K562 (cell line): ENCODE results near the gene PHKA2. TPM values are rescaled to one million over a fixed set of nuclear protein-coding genes. Genes with fewer than 3 reads are reported as not detected.

Source experiments
- ATAC-seq: fragments of 200-7000 bp; cut with Tn5 transposase; 3 replicates; pipeline ENCODE4 v1.9.1; 2020; ENCODE audit warnings: moderate library complexity
- BruUV-seq: library from RNA; stranded (reverse); fragments of 400-500 nt; replicated peaks from 2 replicates; lab custom pipeline; 2021; lab: Mats Ljungman, UMichigan
- CTCF ChIA-PET: fragments of 300-600 bp; formaldehyde crosslinking; extraction: SDS; loops from one replicate; lab custom pipeline; 2021; ENCODE audit warnings: low intra/inter-chr PET ratio; lab: Yijun Ruan, JAX
- POLR2A ChIA-PET: fragments of 300-600, 350-650 bp; sonication (Branson Sonifier 250); formaldehyde crosslinking; extraction: SDS; loops from one replicate; lab custom pipeline; 2021; ENCODE audit warnings: antibody characterized with exemption, inconsistent platforms; lab: Yijun Ruan, JAX
- DNase-seq, 4 experiments: peaks; one replicate each; pipeline versions ENCODE4 v3.0.0 to v3.0.0-alpha.2; 2011 to 2018; ENCODE audit warnings: low spot score in 3 of 4, mixed read lengths in 3 of 4; ENCODE audit errors: extremely low read depth in 1 of 4
- FAIRE-seq: peaks from 2 replicates; lab custom pipeline; 2011; peaks lifted over from hg19 to GRCh38; lab: Jason Lieb, UNC
- H2AFZ ChIP-seq: 2 replicates; pipeline ENCODE4 v1.6.0; 2011; ENCODE audit warnings: low read depth, low read length, control low read depth, inconsistent platforms
- H3K27ac ChIP-seq: fragments of 200-600 bp; 3 replicates; pipeline ENCODE4 v1.8.0; 2011; ENCODE audit warnings: low read depth, mild to moderate bottlenecking, control low read depth, inconsistent platforms, low read length, moderate library complexity, mixed read lengths; ENCODE audit errors: extremely low read depth
- H3K27me3 ChIP-seq, 2 experiments: fragments of 300-600 bp in 1 of 2; 2 replicates in 1 of 2; 3 replicates in 1 of 2; pipeline versions ENCODE4 v1.6.0 to v1.8.0; 2011; ENCODE audit warnings: inconsistent platforms in 2 of 2, low read length in 2 of 2, mild to moderate bottlenecking in 1 of 2, mixed read lengths in 1 of 2, moderate library complexity in 1 of 2; ENCODE audit not compliant: control insufficient read depth in 2 of 2, insufficient read depth in 2 of 2
- H3K36me3 ChIP-seq: fragments of 300-600 bp; 3 replicates; pipeline ENCODE4 v1.8.0; 2011; ENCODE audit warnings: mild to moderate bottlenecking, low read length, inconsistent platforms; ENCODE audit not compliant: control insufficient read depth, insufficient read depth
- H3K4me1 ChIP-seq, 2 experiments: fragments of 200-600 bp in 1 of 2; replicated peaks in 1 of 2; 2 replicates in 1 of 2; 3 replicates in 1 of 2; pipeline versions ENCODE4 v1.5.1 to v1.8.0; 2011; ENCODE audit warnings: inconsistent platforms in 2 of 2, low read length in 2 of 2, mild to moderate bottlenecking in 1 of 2, mixed read lengths in 1 of 2, moderate library complexity in 1 of 2; ENCODE audit not compliant: control insufficient read depth in 2 of 2, insufficient read depth in 2 of 2
- H3K4me2 ChIP-seq: 2 replicates; pipeline ENCODE4 v1.6.1; 2011; ENCODE audit warnings: low read length, control low read depth, inconsistent platforms, mixed read lengths; ENCODE audit not compliant: insufficient read depth
- H3K4me3 ChIP-seq: fragments of 200-600 bp; sonication (generic), shearing (Covaris generic); 2 replicates; pipeline ENCODE4 v1.5.1; 2016; ENCODE audit warnings: control low read depth, inconsistent platforms
- H3K79me2 ChIP-seq: fragments of 200-600 bp; 3 replicates; pipeline ENCODE4 v1.8.0; 2011; ENCODE audit warnings: low read length, inconsistent platforms; ENCODE audit not compliant: control insufficient read depth, insufficient read depth
- H3K9ac ChIP-seq, 2 experiments: 2 replicates each; pipeline versions ENCODE4 v1.6.0 to v1.6.1; 2011; ENCODE audit warnings: low read depth in 2 of 2, low read length in 2 of 2, control low read depth in 1 of 2, inconsistent platforms in 1 of 2, mild to moderate bottlenecking in 1 of 2, mixed read lengths in 1 of 2; ENCODE audit not compliant: insufficient read depth in 1 of 2
- H3K9me1 ChIP-seq: one replicate; pipeline ENCODE4 v1.6.0; 2011; ENCODE audit warnings: inconsistent platforms, mild to moderate bottlenecking, low read length, moderate library complexity; ENCODE audit not compliant: control insufficient read depth, insufficient read depth
- H3K9me3 ChIP-seq: replicated peaks from 2 replicates; pipeline ENCODE4 v1.5.1; 2011; ENCODE audit warnings: low read depth, low read length, inconsistent platforms; ENCODE audit not compliant: control insufficient read depth, insufficient read depth
- H4K20me1 ChIP-seq: replicated peaks from 2 replicates; pipeline ENCODE4 v1.6.1; 2011; ENCODE audit warnings: low read length, inconsistent platforms, mixed read lengths; ENCODE audit not compliant: control insufficient read depth, insufficient read depth
- FOXO4 ChIP-seq: fragments of 450-650 bp; formaldehyde crosslinking; IDR thresholded peaks from 2 replicates; pipeline ENCODE4 v1.4.0; 2020; ENCODE audit warnings: mild to moderate bottlenecking, moderate library complexity
- HOMEZ ChIP-seq: fragments of 250-450 bp; sonication (Bioruptor Pico); IDR thresholded peaks from 2 replicates; pipeline ENCODE4 v1.4.0; 2020; ENCODE audit warnings: mild to moderate bottlenecking, moderate library complexity
- MLX ChIP-seq, 2 experiments: fragments of 450-650 bp in 1 of 2; sonication (generic) in 1 of 2; formaldehyde crosslinking; conservative IDR thresholded peaks; 2 replicates each; pipeline versions ENCODE4 v1.4.0 to v1.8.1; 2020 to 2022; ENCODE audit warnings: mild to moderate bottlenecking in 1 of 2, missing genetic modification reagents in 1 of 2
- SETDB1 ChIP-seq: IDR thresholded peaks from one replicate; pipeline ENCODE4 v1.6.1; 2012; ENCODE audit warnings: low read length, control low read depth, inconsistent platforms
- TFAP4 ChIP-seq: sonication (generic); formaldehyde crosslinking; IDR thresholded peaks from 2 replicates; pipeline ENCODE4 v1.8.0; 2022; ENCODE audit warnings: missing genetic modification reagents, mild to moderate bottlenecking, moderate library complexity, borderline replicate concordance
- ZC3H4 ChIP-seq: sonication (generic); formaldehyde crosslinking; IDR thresholded peaks from 2 replicates; pipeline ENCODE4 v1.9.0; 2021; ENCODE audit warnings: missing genetic modification reagents, borderline replicate concordance
- WGBS: fragments of 100-300 bp; shearing (Covaris generic); methylation state at CpG from one replicate; pipeline ENCODE4 v1.1.6; 2016; ENCODE audit warnings: low coverage, mixed read lengths; ENCODE audit not compliant: insufficient coverage; ENCODE audit errors: missing lambda C conversion rate; 5-methylcytosine and 5-hydroxymethylcytosine counted together
- in situ Hi-C: fragments of 300-500 bp; cut with MboI; formaldehyde crosslinking; loops from 4 replicates; pipeline ENCODE4 v1.15.0; 2018; ENCODE audit warnings: inconsistent platforms, mixed read lengths
- intact Hi-C: fragments of 100-400 bp; cut with micrococcal nuclease; formaldehyde crosslinking; loops from 2 replicates; pipeline ENCODE4 v1.14.2; 2022
- polyA plus RNA-seq, 8 experiments: library from polyadenylated mRNA; depleted of rRNA in 4 of 8; stranded (reverse) in 5 of 8; unstranded in 3 of 8; fragments of >200 nt; fragmentation: Nextera tagmentation in 2 of 8; fragmentation: Illumina TruSeq in 1 of 8; extraction: Ambion mirVana in 2 of 8; extraction: Trizol in 1 of 8; gene quantifications; 2 replicates each; pipeline versions ENCODE4 v1.2.1 to v1.2.3, GENCODE V29; 2011 to 2014; ENCODE audit warnings: inconsistent platforms in 1 of 8, missing spikeins in 1 of 8
- total RNA-seq, 7 experiments: library from RNA; depleted of rRNA in 6 of 7; stranded (reverse); fragments of >200 nt in 6 of 7; fragmentation: Illumina TruSeq in 2 of 7; extraction: Trizol in 2 of 7; gene quantifications; 2 replicates each; pipeline versions ENCODE4 v1.2.1 to v1.2.3, GENCODE V29; 2011 to 2021; ENCODE audit warnings: low replicate concordance in 1 of 7

Gene PHKA2
- total and polyA plus RNA-seq, 9 of the 15 experiments (the other 6 are each of a cell fraction or from before 2014, with no cell fraction given): 2.8 to 33.1 (median 20.3) TPM

- Histone ChIP-seq H3K27ac (no peak overlapping the region), H3K9me3 (no peaks in the 10 kb centered on the region), H4K20me1 (0 out of 2 replicates have a peak, but pooled peaks cover 5% of the 10 kb centered on the region), H3K36me3 (no peaks in the 10 kb centered on the region), H3K4me3 (no peak overlapping the region), H3K9ac (no peak overlapping the region), H3K79me2 (no peaks in the 10 kb centered on the region), H3K9me1 (no peaks in the 10 kb centered on the region), H3K27me3 (peaks cover 11 to 47% of the 10 kb centered on the region in 2 experiments), H3K4me2 (no peak overlapping the region), H2AFZ (no peak overlapping the region), H3K4me1 (peaks cover 0 to 5% of the 10 kb centered on the region in 2 experiments; a peak in 2 of 5 replicates)
- no peak for ATAC-seq
- DNase-seq: no peak
- CTCF ChIA-PET: no interaction called here
- intact Hi-C loops (no loop called here), in situ Hi-C loops (no loop called here)
- no TSS peak for BruUV-seq
- WGBS: 5% methylated on average over 19 of the region's 27 CpGs
- POLR2A ChIA-PET: no interaction called here
- FAIRE-seq: no peak
- no peak for TF ChIP-seq FOXO4 (CRISPR knock-in tag)
- no peak for TF ChIP-seq SETDB1
These were observed 109.2 kb downstream of the PHKA2 start for GRCh38 chrX:18874560-18875255.

GRCh38 chrX:18873836-18874235 lies 110.1 kb downstream of the PHKA2 start:
- WGBS: 15% methylated on average over 4 of the region's 12 CpGs
- Histone ChIP-seq H3K9me3 (no peaks in the 10 kb centered on the region), H2AFZ (no peak overlapping the region), H3K9me1 (no peaks in the 10 kb centered on the region), H4K20me1 (0 out of 2 replicates have a peak, but pooled peaks cover 4% of the 10 kb centered on the region), H3K27me3 (peaks cover 11 to 43% of the 10 kb centered on the region in 2 experiments), H3K36me3 (no peaks in the 10 kb centered on the region), H3K27ac (no peak overlapping the region), H3K4me2 (no peak overlapping the region), H3K4me3 (no peak overlapping the region), H3K9ac (no peak overlapping the region), H3K4me1 (peaks cover 0 to 5% of the 10 kb centered on the region in 2 experiments; a peak in 2 of 5 replicates), H3K79me2 (no peaks in the 10 kb centered on the region)
- FAIRE-seq (no peak), DNase-seq (no peak), ATAC-seq (no peak)
- no peak for TF ChIP-seq MLX (CRISPR knock-in tag; conservative IDR thresholded peaks at IDR 0.05)
- no peak for TF ChIP-seq HOMEZ (CRISPR knock-in tag)
- no peak for TF ChIP-seq TFAP4
- TF ChIP-seq ZC3H4: no peak
- intact Hi-C loops: no loop called here
- in situ Hi-C loops: no loop called here
- ChIA-PET CTCF (no interaction called here), POLR2A (no interaction called here)
- BruUV-seq: no TSS peak
